ENCODE results near the gene FMNL1.
"Not testable (repeated sequence)": the region's sequence is repeated elsewhere in the genome, so short reads cannot be mapped to it uniquely, and the experiment has no call there.

Gene FMNL1

GRCh38 chr17:45235416-45236281, 14.0 kb downstream of the FMNL1 start:
- FAIRE-seq, result no peak

- FAIRE-seq, result no peak
Observed at GRCh38 chr17:45236282-45236606, 14.6 kb downstream of the FMNL1 start.

- FAIRE-seq, result no peak
Observed at GRCh38 chr17:45237686-45238085, 16.0 kb downstream of the FMNL1 start.

- no peak for FAIRE-seq
Observed at GRCh38 chr17:45238155-45238774, 16.6 kb downstream of the FMNL1 start.

GRCh38 chr17:45240905-45241327, 19.2 kb downstream of the FMNL1 start:
- FAIRE-seq, result no peak

- no peak for FAIRE-seq
Observed at GRCh38 chr17:45241328-45242028, 19.8 kb downstream of the FMNL1 start.

- no peak for FAIRE-seq
Observed at GRCh38 chr17:45242029-45242414, 20.3 kb downstream of the FMNL1 start.

- no peak for FAIRE-seq
Observed at GRCh38 chr17:45243750-45244149, 22.1 kb downstream of the FMNL1 start.

- no peak for FAIRE-seq
Observed at GRCh38 chr17:45244725-45245656, 23.3 kb downstream of the FMNL1 start.

GRCh38 chr17:45246338-45246737, 24.7 kb downstream of the FMNL1 start:
- no peak for FAIRE-seq

- no peak for FAIRE-seq
Observed at GRCh38 chr17:45246861-45247428, 25.3 kb downstream of the FMNL1 start.

- no peak for FAIRE-seq
Observed at GRCh38 chr17:45247429-45248131, 25.9 kb downstream of the FMNL1 start.

- no peak for FAIRE-seq
Observed at GRCh38 chr17:45248132-45248957, 26.7 kb downstream of the FMNL1 start.

- FAIRE-seq, result no peak
Observed at GRCh38 chr17:45251931-45252330, 30.2 kb downstream of the FMNL1 start.

- not testable (repeated sequence) for FAIRE-seq
Observed at GRCh38 chr17:45253237-45253636, 31.6 kb downstream of the FMNL1 start.

- FAIRE-seq, result no peak
Observed at GRCh38 chr17:45253879-45254278, 32.2 kb downstream of the FMNL1 start.

- FAIRE-seq, result no peak
Observed at GRCh38 chr17:45255358-45255757, 33.7 kb downstream of the FMNL1 start.

- FAIRE-seq, result no peak
Observed at GRCh38 chr17:45256114-45256966, 34.7 kb downstream of the FMNL1 start.

GRCh38 chr17:45257115-45257514, 35.4 kb downstream of the FMNL1 start:
- no peak for FAIRE-seq

- FAIRE-seq, result no peak
Observed at GRCh38 chr17:45258981-45259380, 37.3 kb downstream of the FMNL1 start.
